Raji (cell line): ENCODE results near the gene TMED1.

Experiments used
- POLR2A ChIP-seq: IDR thresholded peaks from 2 replicates; pipeline ENCODE4 v1.6.1; 2011; ENCODE audit warnings: low read depth, low read length, control low read depth; ENCODE audit not compliant: insufficient read depth

Gene TMED1

DNA sequence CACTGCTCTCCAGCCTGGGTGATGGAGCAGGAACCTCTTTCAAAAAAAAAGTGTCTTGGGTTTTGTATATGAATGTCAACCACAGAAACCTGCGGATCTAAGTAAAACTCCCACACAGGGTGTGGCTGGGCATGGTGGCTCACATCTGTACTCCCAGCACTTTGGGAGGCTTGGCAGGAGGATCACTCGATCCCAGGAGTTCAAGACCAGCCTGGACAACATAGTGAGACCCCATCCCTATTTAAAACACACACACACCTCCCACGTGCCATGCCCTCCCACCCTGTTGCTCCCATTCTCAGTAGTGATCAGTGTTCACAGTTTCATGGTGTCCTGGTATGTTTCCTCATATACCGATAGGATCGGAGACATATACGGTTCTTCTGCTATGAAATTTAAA, 9.2 kb downstream of the TMED1 start:
- TF ChIP-seq POLR2A: no peak

DNA sequence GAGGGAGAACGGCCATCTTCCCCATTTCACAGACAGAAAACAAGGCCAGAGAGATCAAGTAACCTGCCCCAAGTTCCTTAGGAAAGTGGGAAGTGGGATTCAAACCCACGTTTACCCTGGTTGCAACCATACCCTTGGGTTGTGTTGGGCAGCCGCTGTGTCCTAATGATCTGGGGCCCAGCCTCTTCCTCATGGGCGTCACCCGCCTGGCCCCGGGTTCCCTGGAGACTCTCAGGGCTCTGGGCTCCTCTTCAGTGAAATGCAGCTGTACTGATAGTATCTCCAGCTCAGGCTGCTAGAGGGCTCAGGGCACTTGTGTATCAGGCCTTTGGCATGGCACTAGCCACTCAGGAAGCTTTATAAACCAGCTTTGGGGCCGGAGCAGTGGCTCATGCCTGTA, 9.8 kb downstream of the TMED1 start:
- TF ChIP-seq POLR2A: no peak

DNA sequence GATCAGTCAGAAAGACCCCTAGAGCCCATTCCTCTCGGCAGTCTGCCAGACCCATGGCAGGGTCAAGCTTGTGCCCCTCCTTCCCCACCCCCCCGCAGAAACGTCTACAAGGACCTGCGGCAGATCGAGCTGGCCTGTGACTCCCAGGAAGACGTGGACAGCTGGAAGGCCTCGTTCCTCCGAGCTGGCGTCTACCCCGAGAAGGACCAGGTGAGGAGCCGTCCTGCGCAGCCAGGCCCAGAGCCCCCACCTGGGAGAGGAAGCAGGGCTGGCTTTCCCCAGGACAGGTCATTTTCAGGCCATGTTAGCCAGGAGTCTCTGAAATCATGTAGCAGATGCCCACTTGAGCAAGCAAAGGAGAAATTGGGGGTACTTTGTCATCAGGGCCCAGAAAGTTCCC, 12.3 kb downstream of the TMED1 start:
- TF ChIP-seq POLR2A: no peak

DNA sequence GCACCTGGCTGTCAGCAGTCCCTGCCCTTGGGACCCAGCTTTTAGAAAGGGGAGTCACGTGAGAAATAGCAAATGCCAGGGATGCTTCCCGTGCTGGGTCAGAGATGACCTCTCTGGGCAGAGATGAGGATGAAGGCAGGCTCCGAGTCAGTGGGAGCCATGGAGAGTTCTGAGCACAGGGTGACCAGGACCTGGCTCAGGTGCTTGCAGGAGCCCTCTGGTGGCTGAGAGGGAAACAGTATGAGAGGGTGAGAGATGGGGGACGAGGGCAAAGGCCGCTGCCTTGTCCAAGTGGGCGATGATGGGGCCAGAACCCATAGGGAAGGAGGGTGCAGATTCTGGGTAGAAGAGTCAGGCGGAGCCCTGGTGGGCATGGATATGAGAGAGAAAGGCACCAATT, 15.8 kb downstream of the TMED1 start:
- no peak for TF ChIP-seq POLR2A

DNA sequence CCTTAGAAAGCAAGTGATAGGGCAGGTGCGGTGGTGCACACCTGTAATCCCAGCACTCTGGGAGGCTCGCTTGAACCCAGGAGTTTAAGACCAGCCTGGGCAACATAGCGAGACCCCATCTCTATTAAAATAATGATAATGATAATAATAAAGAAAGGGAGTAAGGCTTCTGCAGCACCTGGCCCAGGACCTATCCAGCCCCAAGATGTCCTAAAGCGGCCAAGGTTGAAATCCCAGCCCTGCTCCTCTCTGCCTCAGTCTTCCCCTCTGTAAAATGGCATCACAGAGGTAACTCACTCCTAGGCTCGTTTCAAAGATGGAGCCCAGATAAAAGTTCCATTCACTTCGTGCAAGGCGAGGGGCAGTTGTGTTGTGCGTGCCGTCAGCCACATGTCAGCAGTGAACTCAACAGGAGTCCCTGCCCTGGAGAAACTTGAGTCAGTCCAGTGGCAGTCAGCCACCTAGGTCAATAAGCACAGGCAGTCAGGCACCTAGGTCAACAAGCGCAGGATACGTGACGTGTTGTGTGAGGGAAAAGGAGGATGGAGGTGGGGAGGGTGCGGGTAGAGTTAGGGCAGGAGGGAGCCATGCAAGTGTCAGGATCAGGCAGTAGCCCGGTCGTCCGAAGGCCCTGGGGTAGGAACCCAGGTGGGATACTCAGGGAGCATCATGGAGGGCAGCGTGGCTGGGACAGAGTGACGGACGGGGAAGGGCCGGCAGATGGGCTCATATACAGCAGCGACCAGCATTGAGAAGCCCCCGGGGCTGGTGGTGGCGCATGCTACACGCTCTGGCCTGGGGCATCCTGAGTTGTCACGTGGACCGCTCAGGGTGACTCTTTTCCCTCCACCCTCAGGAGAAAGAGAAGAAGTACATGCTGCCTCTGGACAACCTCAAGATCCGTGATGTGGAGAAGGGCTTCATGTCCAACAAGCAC, 16.6 kb downstream of the TMED1 start:
- TF ChIP-seq POLR2A: no peak

DNA sequence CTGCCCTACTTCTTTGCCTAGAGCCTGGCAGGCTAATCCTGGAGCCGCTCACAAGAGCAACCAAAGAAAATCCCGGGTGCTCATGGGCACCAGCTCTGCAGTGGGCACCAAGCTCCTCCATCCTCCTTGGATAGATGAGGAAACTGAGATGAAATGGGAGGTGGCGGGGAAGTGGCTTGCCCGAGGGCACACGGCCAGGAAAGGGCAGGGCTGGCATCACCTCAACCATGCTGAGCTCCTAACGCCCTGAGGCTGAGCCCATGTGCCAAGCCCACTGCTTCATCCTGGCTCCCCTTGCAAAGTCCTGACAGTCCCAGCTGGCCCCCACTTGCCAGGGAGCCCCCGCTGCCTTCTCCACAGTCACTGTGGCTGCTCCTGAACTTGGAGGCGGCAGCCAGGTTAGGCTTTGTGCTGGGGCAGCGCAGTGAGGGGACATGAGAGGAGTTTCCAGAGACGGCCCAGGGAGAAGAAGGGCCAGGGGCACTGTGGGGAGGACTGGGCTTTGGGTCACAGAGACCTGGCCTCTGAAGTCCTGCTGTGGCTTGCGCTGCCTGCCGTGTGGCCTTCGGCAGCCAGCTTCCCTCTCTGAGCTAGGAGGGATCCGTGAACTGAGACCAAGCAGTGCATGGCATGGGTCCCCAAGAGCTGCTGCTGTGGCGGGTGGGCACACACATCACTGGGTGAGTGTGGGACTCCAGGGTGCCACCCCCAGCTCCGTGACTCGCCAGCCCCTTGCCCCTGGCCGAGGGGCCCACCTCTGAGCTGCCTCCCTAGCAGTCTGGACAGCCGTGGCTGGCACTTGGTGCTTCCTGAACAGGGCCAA, 17.5 kb downstream of the TMED1 start:
- no peak for TF ChIP-seq POLR2A

DNA sequence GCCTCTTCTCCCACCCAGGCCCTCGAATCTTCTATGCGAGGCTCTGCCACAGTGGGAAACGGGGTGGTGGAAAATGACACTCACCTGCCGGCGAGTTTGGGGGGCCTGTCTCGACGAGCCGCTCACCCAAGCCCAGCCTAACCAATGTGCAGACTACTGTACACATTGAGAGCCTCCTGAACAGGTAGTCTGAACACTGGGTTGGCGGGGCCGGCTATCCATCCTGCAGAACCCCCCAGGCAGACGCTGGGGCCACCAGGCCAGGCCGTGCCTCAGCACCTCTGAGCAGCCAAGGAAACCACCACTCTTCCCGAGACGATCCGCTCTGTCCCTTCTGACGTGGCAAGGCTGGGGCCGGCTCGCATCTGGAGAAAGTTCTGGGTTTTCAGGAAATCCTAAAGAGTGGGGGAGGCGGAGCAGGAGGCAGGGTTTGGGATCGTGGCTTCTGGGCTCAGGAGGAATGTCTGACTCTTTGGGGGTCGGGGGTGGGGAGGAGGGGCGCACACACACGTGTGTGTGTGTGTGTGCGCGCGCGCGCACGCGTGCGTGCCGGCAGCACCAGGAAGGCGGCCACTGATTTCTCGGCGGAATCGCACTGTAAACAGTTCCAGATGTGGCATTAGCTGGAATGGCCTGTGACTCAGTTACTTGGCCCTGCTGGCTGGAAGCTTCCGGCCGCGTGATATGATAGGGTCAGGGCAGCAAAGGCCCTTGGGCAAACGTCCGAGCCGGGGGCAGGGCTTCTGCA, 18.5 kb downstream of the TMED1 start:
- TF ChIP-seq POLR2A: no peak

DNA sequence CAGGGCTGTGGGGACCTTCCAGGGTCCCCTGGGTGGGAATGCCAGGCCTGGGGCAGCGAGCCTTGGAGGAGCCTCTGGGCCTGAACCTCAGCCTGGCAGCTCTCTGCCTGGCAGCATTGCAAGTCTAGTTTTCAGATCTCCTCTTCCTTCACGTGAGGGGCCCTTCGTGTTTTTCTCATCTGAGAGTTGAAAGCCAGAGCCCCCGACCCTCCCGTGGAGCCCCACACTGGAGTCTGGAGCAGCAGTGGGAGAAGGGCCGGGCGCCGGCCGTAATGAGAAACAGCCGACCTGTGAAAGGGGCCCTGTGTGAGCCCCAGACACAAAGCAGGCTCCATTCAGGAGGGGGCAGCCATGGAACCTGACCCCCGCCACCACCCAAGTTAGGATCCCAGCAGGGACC, 19.3 kb downstream of the TMED1 start:
- TF ChIP-seq POLR2A: no peak

DNA sequence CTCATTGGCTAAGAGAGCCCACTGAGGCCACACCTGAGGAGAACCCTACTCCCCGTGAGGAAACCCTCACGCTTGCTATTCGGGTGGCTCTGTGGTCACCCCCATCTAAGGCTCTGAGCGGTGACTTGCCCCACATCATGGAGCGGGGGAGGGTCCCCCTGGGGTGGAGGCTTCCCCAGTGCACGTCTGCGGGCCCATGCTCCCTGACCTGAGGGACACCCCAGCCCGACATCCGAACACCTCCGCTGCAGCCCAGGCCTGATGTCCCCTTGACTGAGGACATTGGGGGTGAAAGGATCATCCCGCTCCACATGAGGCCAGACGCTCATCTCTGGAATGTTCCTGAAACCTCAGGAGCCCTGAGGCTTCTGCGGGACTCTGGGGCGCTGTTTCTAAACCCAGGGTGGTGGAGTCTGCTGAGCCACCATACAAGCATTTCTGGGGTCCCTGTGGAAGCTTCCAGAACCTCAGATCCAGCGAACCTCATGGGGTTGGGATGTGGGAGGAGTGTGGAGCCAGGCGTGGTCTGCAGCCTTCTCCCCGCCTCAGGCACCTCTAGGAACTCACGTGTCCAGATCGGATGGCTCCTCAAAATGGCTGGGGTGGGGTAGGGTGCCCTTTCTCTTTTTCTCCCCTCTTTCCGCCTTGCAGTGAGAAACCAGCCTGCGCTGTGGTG, 19.9 kb downstream of the TMED1 start:
- TF ChIP-seq POLR2A: no peak

DNA sequence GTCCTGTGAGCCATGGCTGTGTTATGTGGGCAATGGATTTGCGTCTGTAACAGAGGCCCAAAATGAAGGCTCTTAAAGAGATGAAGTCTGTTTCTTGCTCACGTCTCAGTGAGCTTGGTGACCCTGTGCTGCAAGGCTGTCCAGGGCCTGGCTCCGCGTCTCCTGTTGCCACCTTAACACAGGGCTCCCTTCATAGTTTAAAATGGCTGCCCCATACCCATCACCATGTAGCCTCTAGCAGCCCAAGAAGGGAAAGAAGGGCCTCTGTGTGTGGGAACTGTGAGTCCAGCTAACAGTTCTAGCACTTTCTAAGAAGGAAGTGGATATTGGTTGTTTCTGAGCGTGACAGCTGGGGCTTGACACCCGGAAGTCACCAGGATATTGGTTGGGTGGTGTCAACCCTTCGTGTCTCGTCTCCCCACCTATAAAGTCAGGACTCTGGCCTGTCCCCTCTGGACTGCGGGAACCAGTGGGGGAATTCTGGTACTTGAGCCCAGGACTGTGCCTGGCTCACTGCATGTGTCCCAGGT, 20.9 kb downstream of the TMED1 start:
- TF ChIP-seq POLR2A: no peak

DNA sequence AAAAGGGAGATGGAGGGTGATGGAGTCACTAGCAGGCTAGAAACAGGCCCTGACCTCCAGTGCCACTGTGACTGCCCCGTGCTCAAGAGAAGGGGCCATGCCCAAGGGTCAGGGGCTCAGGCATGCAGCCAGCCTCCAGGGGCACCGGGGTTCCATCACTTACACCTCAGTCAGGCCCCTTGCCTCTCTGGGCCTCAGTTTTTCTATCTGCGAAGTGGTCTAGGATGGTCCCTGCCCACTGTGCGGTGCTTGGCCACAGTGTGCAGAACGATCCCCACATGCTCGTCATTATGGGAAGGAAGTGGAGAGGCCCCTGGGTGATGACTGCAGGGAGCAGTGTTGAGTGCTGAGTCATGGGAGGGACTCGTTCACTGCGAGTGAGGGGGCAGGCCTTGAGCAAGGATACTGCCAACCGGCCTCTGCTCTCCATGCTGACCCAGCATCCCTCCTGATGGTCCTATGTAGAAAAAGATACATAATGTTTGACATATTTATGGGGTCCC, 23.1 kb downstream of the TMED1 start:
- TF ChIP-seq POLR2A: no peak

DNA sequence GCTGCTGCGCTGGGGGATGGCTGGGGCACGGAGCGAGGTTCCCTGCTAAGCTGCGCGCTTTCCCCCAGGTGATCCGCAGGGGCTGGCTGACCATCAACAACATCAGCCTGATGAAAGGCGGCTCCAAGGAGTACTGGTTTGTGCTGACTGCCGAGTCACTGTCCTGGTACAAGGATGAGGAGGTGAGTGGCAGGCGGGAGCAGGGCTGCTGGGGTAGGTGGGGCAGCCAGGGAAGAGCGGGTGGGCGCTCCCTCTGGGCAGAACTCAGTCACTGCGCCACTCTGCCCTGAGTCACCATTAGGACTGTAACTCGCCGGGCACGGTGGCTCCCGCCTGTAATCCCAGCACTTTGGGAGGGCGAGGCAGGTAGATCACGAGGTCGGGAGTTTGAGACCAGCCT, 23.8 kb downstream of the TMED1 start:
- no peak for TF ChIP-seq POLR2A

DNA sequence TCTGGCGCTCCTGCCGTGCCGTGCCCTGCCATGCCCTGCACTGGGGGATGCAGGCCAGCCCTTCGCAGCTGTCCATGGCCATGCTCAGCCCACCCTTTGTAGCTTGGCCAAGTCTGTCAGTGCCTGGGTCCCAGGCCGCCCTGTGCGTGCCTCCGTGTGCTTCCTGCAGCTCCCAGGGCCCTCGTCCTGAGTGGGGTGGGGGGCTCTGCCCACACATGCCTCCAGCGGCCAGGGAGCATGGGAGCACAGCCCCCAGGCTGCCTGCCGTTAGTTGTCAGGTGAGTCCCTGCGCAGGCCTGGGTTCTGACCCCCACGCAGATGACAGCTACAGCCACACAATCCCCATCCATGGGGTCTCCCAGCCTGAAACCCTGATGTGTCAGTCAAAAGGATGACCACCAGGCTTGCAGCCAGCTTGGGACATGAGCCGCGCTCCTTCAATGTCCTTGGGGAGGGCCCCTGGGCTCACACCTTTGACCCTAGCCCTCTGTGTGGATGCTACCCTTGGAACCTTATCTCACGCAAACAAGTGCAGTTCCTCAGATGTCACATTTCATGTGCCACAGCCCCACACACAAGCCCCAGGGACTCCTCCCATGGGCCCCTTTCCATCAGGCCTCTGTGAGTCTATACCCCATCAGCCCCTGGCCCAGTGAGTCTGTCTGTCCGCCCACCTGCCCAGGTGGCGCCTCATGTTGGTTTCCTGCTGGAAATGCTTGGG, 24.5 kb downstream of the TMED1 start:
- TF ChIP-seq POLR2A: no peak

DNA sequence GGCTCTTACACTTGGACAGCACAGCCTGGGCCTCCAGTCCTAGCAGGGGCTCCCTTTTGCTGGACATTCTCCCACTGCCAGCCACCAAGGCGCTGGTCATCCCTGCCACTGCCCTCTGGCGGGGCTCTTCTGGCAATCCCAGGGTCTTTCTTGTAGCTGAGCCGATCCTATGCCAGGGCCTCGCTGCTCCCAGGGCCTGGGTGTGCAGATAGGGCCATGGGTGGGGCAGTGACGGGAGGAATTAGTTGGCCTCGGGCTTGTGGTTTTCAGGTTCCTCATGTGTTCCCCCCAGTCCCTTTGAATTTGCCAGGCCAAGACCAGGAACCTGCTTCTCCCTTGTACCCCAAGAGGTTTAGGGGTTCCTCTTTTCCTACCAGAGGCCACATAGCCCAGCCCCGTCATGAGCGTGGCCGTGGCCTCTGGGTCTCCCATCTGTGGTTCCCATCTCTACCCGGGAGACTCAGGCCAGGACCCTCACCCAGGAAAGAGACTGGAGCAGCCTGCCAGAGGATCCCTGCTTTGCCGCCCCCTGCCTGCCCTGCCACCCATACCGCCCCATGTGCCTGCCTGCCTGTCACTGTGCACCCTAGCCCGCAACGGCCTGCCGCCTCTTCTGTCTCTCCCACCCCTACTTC, 26.2 kb downstream of the TMED1 start:
- TF ChIP-seq POLR2A: no peak
